Calu3 (cell line): ENCODE results near the gene NAPSA. TPM values are rescaled to one million over a fixed set of nuclear protein-coding genes. Genes with fewer than 3 reads are reported as not detected.

ENCODE experiments used
- BruUV-seq: library from RNA; stranded (reverse); fragments of 400-500 nt; replicated peaks from 2 replicates; lab custom pipeline; 2021; lab: Mats Ljungman, UMichigan
- CTCF ChIA-PET: fragments of 300-600 bp; sonication (Branson Sonifier 250); formaldehyde crosslinking; loops from one replicate; lab custom pipeline; 2022; ENCODE audit warnings: antibody characterized with exemption; lab: Charles Lee
- DNase-seq: peaks from one replicate; pipeline ENCODE4 v3.0.0; 2022
- H3K27ac Mint-ChIP-seq: one replicate; pipeline ENCODE4 v1.8.0; 2022; ENCODE audit warnings: mixed read lengths; ENCODE audit not compliant: unreplicated experiment
- H3K27me3 Mint-ChIP-seq: one replicate; pipeline ENCODE4 v1.8.0; 2022; ENCODE audit warnings: mixed read lengths; ENCODE audit not compliant: unreplicated experiment
- H3K36me3 Mint-ChIP-seq: one replicate; pipeline ENCODE4 v1.8.0; 2022; ENCODE audit warnings: mild to moderate bottlenecking, moderate library complexity, mixed read lengths; ENCODE audit not compliant: insufficient read depth, unreplicated experiment
- H3K4me1 Mint-ChIP-seq: one replicate; pipeline ENCODE4 v1.8.0; 2022; ENCODE audit warnings: mild to moderate bottlenecking, low read depth, mixed read lengths; ENCODE audit not compliant: unreplicated experiment
- H3K4me3 Mint-ChIP-seq: one replicate; pipeline ENCODE4 v1.8.0; 2022; ENCODE audit warnings: mild to moderate bottlenecking, low read depth, moderate library complexity, mixed read lengths; ENCODE audit not compliant: unreplicated experiment
- H3K9me3 Mint-ChIP-seq: one replicate; pipeline ENCODE4 v1.8.0; 2022; ENCODE audit warnings: low read depth, mixed read lengths; ENCODE audit not compliant: unreplicated experiment
- intact Hi-C: fragments of 100-400 bp; cut with micrococcal nuclease; formaldehyde crosslinking; loops from one replicate; pipeline ENCODE4 v1.10.0; 2022; ENCODE audit not compliant: unreplicated experiment
- total RNA-seq: library from RNA; stranded (reverse); gene quantifications from 2 replicates; pipeline ENCODE4 v1.2.3, GENCODE V29; 2022
- TF ChIP-seq, protein P1 (sequence below): fragments of 200-600 bp; IDR thresholded peaks from one replicate; pipeline ENCODE4 v1.8.0; 2022; ENCODE audit warnings: antibody characterized with exemption; ENCODE audit not compliant: unreplicated experiment

The NAPSA gene
- total RNA-seq, 1 experiment from 2014 or later: 1.9 TPM

- Mint-ChIP-seq H3K27me3 (no peaks in the 10 kb centered on the region), H3K4me1 (peaks cover 9% of the 10 kb centered on the region), H3K27ac (no peak overlapping the region), H3K4me3 (no peak overlapping the region), H3K36me3 (peaks cover 6% of the 10 kb centered on the region), H3K9me3 (no peaks in the 10 kb centered on the region)
- TF ChIP-seq, protein P1, sequence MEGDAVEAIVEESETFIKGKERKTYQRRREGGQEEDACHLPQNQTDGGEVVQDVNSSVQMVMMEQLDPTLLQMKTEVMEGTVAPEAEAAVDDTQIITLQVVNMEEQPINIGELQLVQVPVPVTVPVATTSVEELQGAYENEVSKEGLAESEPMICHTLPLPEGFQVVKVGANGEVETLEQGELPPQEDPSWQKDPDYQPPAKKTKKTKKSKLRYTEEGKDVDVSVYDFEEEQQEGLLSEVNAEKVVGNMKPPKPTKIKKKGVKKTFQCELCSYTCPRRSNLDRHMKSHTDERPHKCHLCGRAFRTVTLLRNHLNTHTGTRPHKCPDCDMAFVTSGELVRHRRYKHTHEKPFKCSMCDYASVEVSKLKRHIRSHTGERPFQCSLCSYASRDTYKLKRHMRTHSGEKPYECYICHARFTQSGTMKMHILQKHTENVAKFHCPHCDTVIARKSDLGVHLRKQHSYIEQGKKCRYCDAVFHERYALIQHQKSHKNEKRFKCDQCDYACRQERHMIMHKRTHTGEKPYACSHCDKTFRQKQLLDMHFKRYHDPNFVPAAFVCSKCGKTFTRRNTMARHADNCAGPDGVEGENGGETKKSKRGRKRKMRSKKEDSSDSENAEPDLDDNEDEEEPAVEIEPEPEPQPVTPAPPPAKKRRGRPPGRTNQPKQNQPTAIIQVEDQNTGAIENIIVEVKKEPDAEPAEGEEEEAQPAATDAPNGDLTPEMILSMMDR: no peak
- no peak for DNase-seq
- BruUV-seq: no TSS peak
- intact Hi-C loops: no loop called here
- CTCF ChIA-PET: interaction anchor here (0.5 to 0.6 kb wide), 2 partner anchors 125 to 409 kb away, joined by 4 to 6 read pairs; no protein-coding TSS in a partner anchor
Observed at GRCh38 chr19:50315773-50316448, 49.5 kb downstream of the NAPSA start.

DNA sequence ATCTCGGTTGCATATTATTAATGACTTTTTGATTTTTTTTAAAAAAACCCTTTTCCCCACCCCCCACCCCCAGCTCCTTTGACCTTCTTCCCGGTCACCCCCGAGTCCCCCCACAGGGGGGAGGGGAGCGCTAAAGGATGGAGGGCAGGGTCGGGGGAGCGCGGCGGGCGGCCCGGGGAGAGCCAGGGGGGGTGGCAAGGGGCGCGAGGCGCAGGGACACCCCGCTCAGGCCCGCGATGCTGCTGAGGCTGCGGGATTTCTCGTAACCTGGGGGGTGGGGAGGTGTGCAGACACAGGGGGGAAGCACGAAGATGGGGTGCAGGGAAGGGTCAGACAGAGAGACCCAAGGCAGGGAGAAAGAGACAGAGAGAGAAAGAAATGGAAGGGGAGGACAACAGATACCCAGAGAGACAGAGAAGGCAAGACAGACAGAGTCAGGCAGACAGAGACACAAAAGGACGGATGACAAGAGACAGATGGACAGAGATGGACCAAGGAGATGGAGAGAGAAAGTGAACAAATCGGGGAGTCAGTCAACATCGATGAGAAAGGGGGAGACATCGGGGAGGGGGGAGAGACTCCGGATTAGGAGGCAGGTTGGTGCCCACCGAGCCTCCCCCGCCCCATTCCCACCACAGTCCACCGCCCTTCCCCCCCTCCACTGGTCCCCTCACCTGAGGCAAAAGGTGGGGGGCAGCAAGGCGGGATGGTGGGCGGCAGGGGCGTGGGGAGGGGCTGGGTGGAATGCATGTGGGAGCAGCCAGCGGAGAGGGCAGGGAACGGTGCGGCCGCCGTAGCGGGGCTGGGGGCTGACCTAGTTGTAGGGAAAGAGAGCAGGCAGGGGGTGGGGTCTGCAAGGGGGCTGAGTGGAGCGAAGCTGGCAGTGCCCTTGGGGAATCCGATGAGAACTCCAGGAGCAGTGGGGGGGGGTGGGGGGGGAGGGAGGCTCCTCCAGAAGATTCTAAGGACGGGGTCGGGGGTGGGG lies 50.4 kb downstream of the NAPSA start:
- H3K27me3 Mint-ChIP-seq: no peaks in the 10 kb centered on the region

DNA sequence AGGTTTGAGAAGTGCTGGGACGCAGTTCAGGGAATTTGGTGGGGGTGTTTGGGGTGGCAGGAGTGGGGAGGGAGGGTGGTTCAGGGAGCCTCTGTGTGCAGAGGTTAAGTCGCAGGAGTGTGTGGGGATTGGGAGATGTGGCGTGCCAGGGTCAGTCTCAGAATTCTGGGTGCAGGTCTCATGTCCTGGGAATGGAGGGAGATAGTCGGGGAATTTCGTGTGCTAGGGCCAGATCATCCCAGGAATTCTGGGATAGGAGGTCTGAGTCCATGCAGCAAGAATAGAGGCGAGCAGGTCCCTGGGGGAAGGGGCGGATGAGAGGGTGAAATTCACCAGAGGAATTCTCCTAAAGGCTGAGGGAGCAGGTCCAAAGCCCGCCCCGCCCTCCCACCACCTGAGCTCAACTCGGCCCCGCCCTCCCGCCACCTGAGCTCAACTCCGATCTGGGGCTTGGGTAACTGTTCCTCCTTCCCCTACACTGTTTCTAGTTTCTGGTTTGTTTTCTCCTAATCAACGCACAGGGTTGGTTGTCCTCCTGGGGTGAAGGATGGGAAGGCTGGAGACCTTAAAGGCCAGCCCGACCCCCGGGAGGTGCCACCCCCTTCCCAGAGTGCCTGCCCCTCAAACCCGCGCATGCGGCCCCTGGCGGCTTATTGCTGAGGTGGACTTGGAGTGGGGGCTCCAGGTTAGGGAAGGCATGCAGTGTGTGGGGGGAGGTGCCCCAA lies 51.5 kb downstream of the NAPSA start:
- no peak for DNase-seq
- peaks cover 13% of the 10 kb centered on the region for H3K36me3 Mint-ChIP-seq
- H3K4me3 Mint-ChIP-seq: no peak overlapping the region
- CTCF ChIA-PET: interaction anchor here (0.6 to 0.7 kb wide), 2 partner anchors 893 to 1515 kb away, joined by 3 to 4 read pairs; no protein-coding TSS in a partner anchor
- H3K4me1 Mint-ChIP-seq: peaks cover 9% of the 10 kb centered on the region
- H3K27me3 Mint-ChIP-seq: no peaks in the 10 kb centered on the region
- H3K27ac Mint-ChIP-seq: peak overlapping the region; percentile 41
- BruUV-seq: no TSS peak
- intact Hi-C loops: no loop called here
- no peaks in the 10 kb centered on the region for H3K9me3 Mint-ChIP-seq
- TF ChIP-seq, protein P1: no peak

More for the DNA sequence above, 50.4 kb downstream of the NAPSA start:
- intact Hi-C loops: no loop called here
- TF ChIP-seq, protein P1: no peak
- H3K4me3 Mint-ChIP-seq: no peak overlapping the region
- H3K36me3 Mint-ChIP-seq: peaks cover 11% of the 10 kb centered on the region
- CTCF ChIA-PET: interaction anchor here (0.6 to 0.7 kb wide), 3 partner anchors 124 to 1516 kb away, joined by 3 to 4 read pairs (median 4); no protein-coding TSS in a partner anchor
- no peak for DNase-seq
- BruUV-seq: no TSS peak
- no peaks in the 10 kb centered on the region for H3K9me3 Mint-ChIP-seq
- no peak overlapping the region for H3K27ac Mint-ChIP-seq
- H3K4me1 Mint-ChIP-seq: peaks cover 9% of the 10 kb centered on the region
